ENCODE measurements around the gene SH3RF3. TPM values are rescaled to one million over a fixed set of nuclear protein-coding genes. Genes with fewer than 3 reads are reported as not detected.

Gene SH3RF3
- total RNA-seq, 1 donor from 2014 or later, result 1.3 TPM

- TF ChIP-seq CTCF (IDR thresholded peaks at IDR 0.05; ENCODE audit: unreplicated experiment), result no peak
- no peaks in the 10 kb centered on the region for H3K36me3 Mint-ChIP-seq (ENCODE audit: insufficient read depth)
- H3K4me1 Mint-ChIP-seq (ENCODE audit: low read depth), result no peaks in the 10 kb centered on the region
- H3K27me3 Mint-ChIP-seq, result peaks cover 5% of the 10 kb centered on the region
- no peak overlapping the region for H3K27ac Mint-ChIP-seq
- no peak for DNase-seq (ENCODE audit: low spot score, unreplicated experiment)
- no peaks in the 10 kb centered on the region for H3K9me3 Mint-ChIP-seq (ENCODE audit: low read depth)
- H3K4me3 Mint-ChIP-seq (ENCODE audit: low read depth), result no peak overlapping the region
Measured at GRCh38 chr2:109148117-109148746, 19.2 kb downstream of the SH3RF3 start.

- Mint-ChIP-seq H3K4me1 (ENCODE audit: low read depth) (no peaks in the 10 kb centered on the region), H3K27me3 (peaks cover 4% of the 10 kb centered on the region), H3K27ac (no peak overlapping the region), H3K36me3 (ENCODE audit: insufficient read depth) (no peaks in the 10 kb centered on the region), H3K9me3 (ENCODE audit: low read depth) (no peaks in the 10 kb centered on the region), H3K4me3 (ENCODE audit: low read depth) (no peak overlapping the region)
- TF ChIP-seq CTCF (IDR thresholded peaks at IDR 0.05; ENCODE audit: unreplicated experiment), result no peak
- no peak for DNase-seq (ENCODE audit: low spot score, unreplicated experiment)
Measured at GRCh38 chr2:109148991-109149645, 20.1 kb downstream of the SH3RF3 start.

GRCh38 chr2:109150559-109150958, 21.6 kb downstream of the SH3RF3 start:
- no peaks in the 10 kb centered on the region for H3K4me1 Mint-ChIP-seq (ENCODE audit: low read depth)
- TF ChIP-seq CTCF (IDR thresholded peaks at IDR 0.05; ENCODE audit: unreplicated experiment), result no peak
- H3K4me3 Mint-ChIP-seq (ENCODE audit: low read depth), result no peak overlapping the region
- H3K27ac Mint-ChIP-seq, result no peak overlapping the region
- H3K36me3 Mint-ChIP-seq (ENCODE audit: insufficient read depth), result no peaks in the 10 kb centered on the region
- H3K27me3 Mint-ChIP-seq, result peaks cover 4% of the 10 kb centered on the region
- H3K9me3 Mint-ChIP-seq (ENCODE audit: low read depth), result no peaks in the 10 kb centered on the region
- no peak for DNase-seq (ENCODE audit: low spot score, unreplicated experiment)

- Mint-ChIP-seq H3K4me1 (ENCODE audit: low read depth) (no peaks in the 10 kb centered on the region), H3K4me3 (ENCODE audit: low read depth) (no peak overlapping the region), H3K9me3 (ENCODE audit: low read depth) (no peaks in the 10 kb centered on the region), H3K27ac (no peak overlapping the region), H3K36me3 (ENCODE audit: insufficient read depth) (no peaks in the 10 kb centered on the region), H3K27me3 (peaks cover 4% of the 10 kb centered on the region)
- no peak for TF ChIP-seq CTCF (IDR thresholded peaks at IDR 0.05; ENCODE audit: unreplicated experiment)
- no peak for DNase-seq (ENCODE audit: low spot score, unreplicated experiment)
Measured at GRCh38 chr2:109151519-109151918, 22.5 kb downstream of the SH3RF3 start.

- H3K4me3 Mint-ChIP-seq (ENCODE audit: low read depth), result no peak overlapping the region
- TF ChIP-seq CTCF (IDR thresholded peaks at IDR 0.05; ENCODE audit: unreplicated experiment), result no peak
- H3K9me3 Mint-ChIP-seq (ENCODE audit: low read depth), result no peaks in the 10 kb centered on the region
Measured at GRCh38 chr2:109153005-109153784, 24.2 kb downstream of the SH3RF3 start.

More at GRCh38 chr2:109153005-109153784, 24.2 kb downstream of the SH3RF3 start:
- Mint-ChIP-seq H3K4me1 (ENCODE audit: low read depth) (no peaks in the 10 kb centered on the region), H3K27me3 (peaks cover 4% of the 10 kb centered on the region), H3K36me3 (ENCODE audit: insufficient read depth) (no peaks in the 10 kb centered on the region), H3K27ac (no peak overlapping the region)
- DNase-seq (ENCODE audit: low spot score, unreplicated experiment), result no peak
